Hepatocyte (in vitro differentiated cells): ENCODE results near the gene ASB8.

Experiments used
- EZH2 ChIP-seq: fragments of 200-600 bp; sonication (generic); IDR thresholded peaks from 2 replicates; pipeline ENCODE4 v1.6.1; 2016; ENCODE audit warnings: antibody characterized with exemption, mild to moderate bottlenecking, borderline replicate concordance
- EZH2phosphoT487 ChIP-seq: fragments of 200-600 bp; sonication (generic); IDR thresholded peaks from one replicate; pipeline ENCODE4 v1.6.1; 2018; ENCODE audit warnings: antibody characterized with exemption, mild to moderate bottlenecking, low read depth, moderate library complexity; ENCODE audit not compliant: unreplicated experiment, severe bottlenecking
- TF ChIP-seq, protein P1 (sequence below): fragments of 200-600 bp; sonication (generic); IDR thresholded peaks from 2 replicates; pipeline ENCODE4 v1.5.1; 2016; ENCODE audit warnings: antibody characterized with exemption, mild to moderate bottlenecking; ENCODE audit not compliant: poor library complexity

GRCh38 chr12:48151103-48151771 is 6.1 kb downstream of the ASB8 start:
- TF ChIP-seq, protein P1, sequence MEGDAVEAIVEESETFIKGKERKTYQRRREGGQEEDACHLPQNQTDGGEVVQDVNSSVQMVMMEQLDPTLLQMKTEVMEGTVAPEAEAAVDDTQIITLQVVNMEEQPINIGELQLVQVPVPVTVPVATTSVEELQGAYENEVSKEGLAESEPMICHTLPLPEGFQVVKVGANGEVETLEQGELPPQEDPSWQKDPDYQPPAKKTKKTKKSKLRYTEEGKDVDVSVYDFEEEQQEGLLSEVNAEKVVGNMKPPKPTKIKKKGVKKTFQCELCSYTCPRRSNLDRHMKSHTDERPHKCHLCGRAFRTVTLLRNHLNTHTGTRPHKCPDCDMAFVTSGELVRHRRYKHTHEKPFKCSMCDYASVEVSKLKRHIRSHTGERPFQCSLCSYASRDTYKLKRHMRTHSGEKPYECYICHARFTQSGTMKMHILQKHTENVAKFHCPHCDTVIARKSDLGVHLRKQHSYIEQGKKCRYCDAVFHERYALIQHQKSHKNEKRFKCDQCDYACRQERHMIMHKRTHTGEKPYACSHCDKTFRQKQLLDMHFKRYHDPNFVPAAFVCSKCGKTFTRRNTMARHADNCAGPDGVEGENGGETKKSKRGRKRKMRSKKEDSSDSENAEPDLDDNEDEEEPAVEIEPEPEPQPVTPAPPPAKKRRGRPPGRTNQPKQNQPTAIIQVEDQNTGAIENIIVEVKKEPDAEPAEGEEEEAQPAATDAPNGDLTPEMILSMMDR, result no peak
- TF ChIP-seq EZH2phosphoT487, result no peak
- no peak for TF ChIP-seq EZH2
